HCT116 (cell line): ENCODE data around the gene HOXB9. TPM values are rescaled to one million over a fixed set of nuclear protein-coding genes. Genes with fewer than 3 reads are reported as not detected.

Experiments used
- ATAC-seq: fragments of 200-7000 bp; cut with Tn5 transposase; 2 replicates; pipeline ENCODE4 v1.9.1; 2020; ENCODE audit warnings: mild to moderate bottlenecking, moderate library complexity
- BruUV-seq: library from RNA; stranded (reverse); fragments of 400-500 nt; replicated peaks from 2 replicates; lab custom pipeline; 2021; lab: Mats Ljungman, UMichigan
- CTCF ChIA-PET: fragments of 300-600 bp; sonication (Branson Sonifier 250); formaldehyde crosslinking; loops from one replicate; lab custom pipeline; 2021; ENCODE audit warnings: antibody characterized with exemption; lab: Charles Lee
- POLR2A ChIA-PET: fragments of 300-600, 350-600 bp; sonication (Branson Sonifier 250); formaldehyde crosslinking; loops from one replicate; lab custom pipeline; 2021; ENCODE audit warnings: antibody characterized with exemption; lab: Charles Lee
- RAD21 ChIA-PET, 2 experiments: fragments of 300-600 bp; sonication (Branson Sonifier 250); formaldehyde crosslinking; loops; one replicate each; lab custom pipeline; 2023; ENCODE audit warnings: low total read pairs in 2 of 2; ENCODE audit not compliant: uncharacterized antibody in 2 of 2, unreplicated experiment in 2 of 2, low non-redundant PET in 1 of 2; lab: Charles Lee
- DNase-seq: peaks from one replicate; pipeline ENCODE4 v3.0.0-alpha.2; 2010; ENCODE audit warnings: low read depth, low spot score
- H2AFZ ChIP-seq: fragments of 200-600 bp; shearing (Covaris generic), sonication (generic); 2 replicates; pipeline ENCODE4 v1.6.1; 2017; ENCODE audit warnings: low read depth, mixed run types, mixed read lengths, antibody characterized with exemption, low read length; ENCODE audit not compliant: poor library complexity, severe bottlenecking
- H3K27ac ChIP-seq: 2 replicates; pipeline ENCODE4 v1.5.1; 2012; ENCODE audit warnings: low read depth, low read length
- H3K27me3 ChIP-seq: fragments of 200-600 bp; sonication (generic); 2 replicates; pipeline ENCODE4 v1.6.1; 2016; ENCODE audit warnings: mixed run types, low read length, mixed read lengths; ENCODE audit not compliant: insufficient read depth
- H3K36me3 ChIP-seq, 2 experiments: fragments of 200-500 bp in 1 of 2; fragments of 200-600 bp in 1 of 2; sonication (Bioruptor generic) in 1 of 2; sonication (generic) in 1 of 2; 2 replicates each; pipeline versions ENCODE4 v1.5.1 to v1.6.1; 2014 to 2016; ENCODE audit warnings: low read length in 2 of 2, inconsistent platforms in 1 of 2, mixed read lengths in 1 of 2, mixed run types in 1 of 2; ENCODE audit not compliant: insufficient read depth in 2 of 2, control insufficient read depth in 1 of 2
- H3K4me1 ChIP-seq, 2 experiments: fragments of 200-600 bp in 1 of 2; sonication (generic) in 1 of 2; 2 replicates each; pipeline versions ENCODE4 v1.5.1 to v1.6.1; 2012 to 2017; ENCODE audit warnings: low read length in 2 of 2, inconsistent platforms in 1 of 2, mild to moderate bottlenecking in 1 of 2, mixed read lengths in 1 of 2, mixed run types in 1 of 2, moderate library complexity in 1 of 2; ENCODE audit not compliant: insufficient read depth in 2 of 2, control insufficient read depth in 1 of 2
- H3K4me2 ChIP-seq: fragments of 200-600 bp; sonication (generic); 2 replicates; pipeline ENCODE4 v1.6.1; 2017; ENCODE audit warnings: mixed run types, low read length, mixed read lengths
- H3K4me3 ChIP-seq, 2 experiments: fragments of 200-600 bp in 1 of 2; sonication (generic) in 1 of 2; replicated peaks in 1 of 2; 2 replicates each; pipeline ENCODE4 v1.5.1; 2011 to 2016; ENCODE audit warnings: low read length in 2 of 2, control low read depth in 1 of 2, low read depth in 1 of 2, mild to moderate bottlenecking in 1 of 2, mixed read lengths in 1 of 2, mixed run types in 1 of 2
- H3K79me2 ChIP-seq: fragments of 200-600 bp; sonication (generic); 2 replicates; pipeline ENCODE4 v1.6.1; 2017; ENCODE audit warnings: mild to moderate bottlenecking, mixed run types, low read length, moderate library complexity, mixed read lengths; ENCODE audit not compliant: insufficient read depth
- H3K9ac ChIP-seq: fragments of 200-600 bp; sonication (generic); 2 replicates; pipeline ENCODE4 v1.6.1; 2016; ENCODE audit warnings: low read length, mixed read lengths
- H3K9me2 ChIP-seq: fragments of 200-600 bp; sonication (generic), shearing (Covaris generic); 2 replicates; pipeline ENCODE4 v1.6.1; 2017; ENCODE audit warnings: mixed run types, mild to moderate bottlenecking, moderate library complexity; ENCODE audit not compliant: insufficient read depth
- H3K9me3 ChIP-seq, 2 experiments: fragments of 200-500 bp in 1 of 2; fragments of 200-600 bp in 1 of 2; sonication (Bioruptor generic) in 1 of 2; sonication (generic) in 1 of 2; 2 replicates each; pipeline ENCODE4 v1.6.1; 2014 to 2017; ENCODE audit warnings: low read length in 2 of 2, mixed read lengths in 2 of 2, inconsistent platforms in 1 of 2, low read depth in 1 of 2, mild to moderate bottlenecking in 1 of 2, mixed run types in 1 of 2, moderate library complexity in 1 of 2; ENCODE audit not compliant: control insufficient read depth in 1 of 2, insufficient read depth in 1 of 2
- H4K20me1 ChIP-seq: fragments of 200-600 bp; sonication (generic), shearing (Covaris generic); 2 replicates; pipeline ENCODE4 v1.6.1; 2017; ENCODE audit warnings: mixed run types, mild to moderate bottlenecking, moderate library complexity; ENCODE audit not compliant: insufficient read depth
- FOSL1 ChIP-seq: IDR thresholded peaks from 2 replicates; pipeline ENCODE4 v1.6.1; 2012; ENCODE audit warnings: low read depth
- YY1 ChIP-seq: IDR thresholded peaks from 2 replicates; pipeline ENCODE4 v1.6.1; 2011; ENCODE audit warnings: low read length, low read depth, moderate library complexity, mild to moderate bottlenecking; ENCODE audit not compliant: insufficient replicate concordance; ENCODE audit errors: extremely low read depth
- ZBTB33 ChIP-seq: IDR thresholded peaks from 2 replicates; pipeline ENCODE4 v1.6.1; 2011; ENCODE audit warnings: mild to moderate bottlenecking, low read length, moderate library complexity; ENCODE audit not compliant: insufficient replicate concordance; ENCODE audit errors: extremely low read depth
- ZNF274 ChIP-seq: fragments of 200-500 bp; sonication (Bioruptor generic); IDR thresholded peaks from 2 replicates; pipeline ENCODE4 v1.6.1; 2014; ENCODE audit warnings: mild to moderate bottlenecking, low read depth, low read length, inconsistent platforms
- intact Hi-C: fragments of 100-400 bp; cut with micrococcal nuclease; formaldehyde crosslinking; loops from 2 replicates; pipeline ENCODE4 v1.10.0; 2022
- total RNA-seq: library from RNA; stranded (reverse); gene quantifications from one replicate; pipeline ENCODE4 v1.2.1, GENCODE V29; 2021; ENCODE audit not compliant: unreplicated experiment

The HOXB9 gene
- total RNA-seq, 1 experiment from 2014 or later, result 40.1 TPM

DNA sequence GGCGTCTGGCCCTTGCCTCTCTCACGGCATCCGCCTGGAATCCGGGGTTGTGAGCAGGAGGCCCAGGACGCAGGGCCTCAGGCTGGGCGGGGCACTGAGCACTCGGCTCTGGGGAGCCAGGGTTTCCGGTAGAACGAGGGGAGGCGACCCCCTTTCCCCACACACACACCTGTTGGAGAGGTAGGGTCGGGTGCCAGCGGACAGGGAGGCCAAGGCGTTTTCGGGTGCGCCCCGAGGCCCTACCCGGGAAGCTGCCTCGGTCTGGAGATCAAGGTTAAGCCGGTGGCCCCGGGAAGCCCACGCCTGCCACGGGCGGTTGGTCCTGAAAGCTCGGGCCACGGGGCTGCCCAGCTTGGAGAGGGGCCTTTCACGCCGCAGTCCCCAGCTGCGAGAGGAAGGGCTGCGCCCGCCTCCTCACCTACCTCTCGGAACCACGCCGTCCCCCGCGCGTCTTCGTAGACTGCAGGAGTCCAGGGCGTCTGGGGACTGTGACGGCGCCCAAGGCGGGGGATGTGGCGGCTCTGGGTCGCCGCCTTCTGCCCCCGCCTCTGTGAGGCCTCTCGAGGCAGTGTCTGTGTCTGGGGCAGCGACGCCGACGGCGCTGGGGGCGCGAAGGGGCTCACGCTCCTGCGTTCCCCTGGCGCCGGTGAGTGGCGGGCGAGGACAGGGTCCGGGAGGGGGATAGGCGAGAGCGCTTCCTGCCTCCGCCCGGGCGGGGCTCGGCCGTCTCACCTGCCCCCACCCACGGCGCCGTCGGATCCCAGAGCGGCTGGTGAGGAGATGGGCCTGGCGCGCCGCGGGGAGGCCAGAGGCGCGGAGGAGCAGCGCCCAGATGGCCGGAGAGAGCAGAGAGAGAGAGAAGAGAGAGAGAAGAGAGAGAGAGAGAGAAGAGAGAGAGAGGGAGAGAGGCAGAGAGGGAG is 20.3 kb upstream of the HOXB9 start (continued):
- no peak for TF ChIP-seq ZBTB33

GRCh38 chr17:48645639-48646182 is 19.6 kb upstream of the HOXB9 start:
- H3K36me3 ChIP-seq, result peaks cover 0 to 15% of the 10 kb centered on the region in 2 experiments; a peak in 1 of 4 replicates
- H3K4me3 ChIP-seq, result peak overlapping the region; percentile 96
- BruUV-seq, result no TSS peak
- no peak for DNase-seq
- peaks cover 63% of the 10 kb centered on the region for H3K79me2 ChIP-seq
- H3K27me3 ChIP-seq, result no peaks in the 10 kb centered on the region
- peak; percentile 1 for ATAC-seq
- ChIA-PET RAD21 (no interaction called here), CTCF (interaction anchor here (0.8 to 0.9 kb wide), 2 partner anchors 9 to 239 kb away, joined by 3 to 4 read pairs; no protein-coding TSS in a partner anchor), POLR2A (interaction anchor here (1.0 kb wide), 1 partner anchor 19 kb away, joined by 3 read pairs; the partner anchor contains the start of gene HOXB9)
- no peaks in the 10 kb centered on the region for H4K20me1 ChIP-seq
- H3K27ac ChIP-seq, result peak overlapping the region; percentile 99
- no peaks in the 10 kb centered on the region for H3K9me2 ChIP-seq
- TF ChIP-seq YY1, result peak; percentile 59
- no peak for TF ChIP-seq FOSL1
- TF ChIP-seq ZNF274, result no peak
- peak overlapping the region; percentile 90 for H3K4me2 ChIP-seq
- peak overlapping the region; percentile 94 for H3K9ac ChIP-seq
- intact Hi-C loops, result no loop called here
- H2AFZ ChIP-seq, result no peak overlapping the region
- peaks cover 9 to 30% of the 10 kb centered on the region in 2 experiments; a peak in 3 of 4 replicates for H3K4me1 ChIP-seq
- no peaks in the 10 kb centered on the region for H3K9me3 ChIP-seq
